CD8-positive, alpha-beta memory T cell (primary cell): ENCODE data around the gene ARHGAP26. TPM values are rescaled to one million over a fixed set of nuclear protein-coding genes. Genes with fewer than 3 reads are reported as not detected.

ENCODE experiments used
- CTCF ChIA-PET: fragments of 350-600 bp; sonication (Branson Sonifier 250); formaldehyde crosslinking; loops from one replicate; lab custom pipeline; 2021; ENCODE audit warnings: antibody characterized with exemption; lab: Charles Lee
- POLR2A ChIA-PET: fragments of 350-600 bp; sonication (Branson Sonifier 250); formaldehyde crosslinking; loops from one replicate; lab custom pipeline; 2021; ENCODE audit warnings: antibody characterized with exemption; lab: Charles Lee
- DNase-seq, 5 donors: peaks; one replicate each; pipeline versions ENCODE4 v3.0.0 to v3.0.0-alpha.2; 2020 to 2022; ENCODE audit warnings: mixed read lengths in 1 of 5
- H3K27ac ChIP-seq: one replicate; pipeline ENCODE4 v1.7.0; 2013; ENCODE audit warnings: low read depth, mild to moderate bottlenecking, low read length, moderate library complexity
- H3K27me3 ChIP-seq: 2 replicates; pipeline ENCODE4 v1.7.0; 2013; ENCODE audit warnings: low read length, mild to moderate bottlenecking; ENCODE audit not compliant: insufficient read depth, poor library complexity, severe bottlenecking
- H3K36me3 ChIP-seq: 2 replicates; pipeline ENCODE4 v1.7.0; 2013; ENCODE audit warnings: mild to moderate bottlenecking, low read length, moderate library complexity; ENCODE audit not compliant: insufficient read depth
- H3K4me1 ChIP-seq: 2 replicates; pipeline ENCODE4 v1.7.0; 2013; ENCODE audit warnings: mild to moderate bottlenecking, low read length, moderate library complexity; ENCODE audit not compliant: insufficient read depth
- H3K4me3 ChIP-seq: 2 replicates; pipeline ENCODE4 v1.7.0; 2013; ENCODE audit warnings: mild to moderate bottlenecking, low read length
- H3K9me3 ChIP-seq: 2 replicates; pipeline ENCODE4 v1.7.0; 2013; ENCODE audit warnings: mild to moderate bottlenecking, low read length
- H3K27ac Mint-ChIP-seq, 8 donors: one replicate each; pipeline ENCODE4 v1.8.0; 2020 to 2021; ENCODE audit warnings: mixed read lengths in 8 of 8, mild to moderate bottlenecking in 6 of 8, inconsistent platforms in 3 of 8, moderate library complexity in 3 of 8
- H3K27me3 Mint-ChIP-seq, 2 donors: one replicate each; pipeline ENCODE4 v1.8.0; 2020 to 2021; ENCODE audit warnings: mixed read lengths in 2 of 2, mild to moderate bottlenecking in 1 of 2, moderate library complexity in 1 of 2
- H3K36me3 Mint-ChIP-seq, 3 donors: one replicate each; pipeline ENCODE4 v1.8.0; 2020 to 2021; ENCODE audit warnings: mixed read lengths in 3 of 3, inconsistent platforms in 1 of 3, mild to moderate bottlenecking in 1 of 3
- H3K4me1 Mint-ChIP-seq, 3 donors: one replicate each; pipeline ENCODE4 v1.8.0; 2020 to 2021; ENCODE audit warnings: mixed read lengths in 3 of 3, inconsistent platforms in 1 of 3, mild to moderate bottlenecking in 1 of 3
- H3K4me3 Mint-ChIP-seq, 7 donors: one replicate each; pipeline ENCODE4 v1.8.0; 2020 to 2021; ENCODE audit warnings: mixed read lengths in 7 of 7, mild to moderate bottlenecking in 6 of 7, moderate library complexity in 4 of 7, inconsistent platforms in 2 of 7
- H3K9me3 Mint-ChIP-seq, 5 donors: one replicate each; pipeline ENCODE4 v1.8.0; 2020 to 2022; ENCODE audit warnings: mixed read lengths in 5 of 5, mild to moderate bottlenecking in 3 of 5, moderate library complexity in 2 of 5, inconsistent platforms in 1 of 5
- polyA plus RNA-seq: library from polyadenylated mRNA; unstranded; fragments of 300-500 nt; fragmentation: Illumina TruSeq; gene quantifications from one replicate; pipeline ENCODE4 v1.2.3, GENCODE V29; 2021
- total RNA-seq, 2 experiments: library from RNA; stranded (reverse); gene quantifications; one replicate each; pipeline ENCODE4 v1.2.3, GENCODE V29; 2021

The ARHGAP26 gene
- total and polyA plus RNA-seq, 3 experiments from 2014 or later: 16.7 to 37.1 (median 19.7) TPM

DNA sequence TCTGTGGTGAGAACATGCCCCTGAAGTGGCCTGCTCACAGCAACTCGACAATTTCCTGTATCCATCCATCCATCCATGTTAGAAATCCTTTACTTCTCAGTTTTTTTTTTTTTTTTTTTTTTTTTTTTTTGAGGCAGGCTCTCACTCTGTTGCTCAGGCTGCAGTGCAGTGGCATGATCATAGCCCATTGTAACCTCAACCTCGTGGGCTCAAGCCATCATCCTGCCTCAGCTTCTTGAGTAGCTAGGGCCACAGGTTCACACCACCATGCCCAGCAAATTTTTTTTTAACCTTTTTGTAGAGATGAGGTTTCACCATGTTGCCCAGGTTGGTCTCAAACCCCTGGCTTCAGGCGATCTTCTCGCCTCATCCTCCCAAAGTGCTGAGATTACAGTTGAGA is 259.1 kb downstream of the ARHGAP26 start:
- Mint-ChIP-seq H3K27me3 (no peaks in the 10 kb centered on the region), H3K9me3 (no peaks in the 10 kb centered on the region), H3K36me3 (peaks cover 5 to 24% (median 11%) of the 10 kb centered on the region in 3 donors), H3K4me1 (peaks cover 43 to 63% (median 60%) of the 10 kb centered on the region in 3 donors), H3K27ac (peak overlapping the region in 6 of 8 donors; percentile 7 to 79 (median 48)), H3K4me3 (peak overlapping the region in 1 of 7 donors; percentile 48)
- ChIA-PET CTCF (interaction anchor here (0.8 to 4.0 kb wide), 5 partner anchors 12 to 797 kb away, joined by 3 to 11 read pairs (median 3); no protein-coding TSS in a partner anchor), POLR2A (no interaction called here)
- Histone ChIP-seq H3K27ac (no peak overlapping the region), H3K36me3 (no peaks in the 10 kb centered on the region), H3K27me3 (no peaks in the 10 kb centered on the region), H3K4me1 (peaks cover 24% of the 10 kb centered on the region), H3K4me3 (no peak overlapping the region), H3K9me3 (no peaks in the 10 kb centered on the region)
- no peak for DNase-seq

DNA sequence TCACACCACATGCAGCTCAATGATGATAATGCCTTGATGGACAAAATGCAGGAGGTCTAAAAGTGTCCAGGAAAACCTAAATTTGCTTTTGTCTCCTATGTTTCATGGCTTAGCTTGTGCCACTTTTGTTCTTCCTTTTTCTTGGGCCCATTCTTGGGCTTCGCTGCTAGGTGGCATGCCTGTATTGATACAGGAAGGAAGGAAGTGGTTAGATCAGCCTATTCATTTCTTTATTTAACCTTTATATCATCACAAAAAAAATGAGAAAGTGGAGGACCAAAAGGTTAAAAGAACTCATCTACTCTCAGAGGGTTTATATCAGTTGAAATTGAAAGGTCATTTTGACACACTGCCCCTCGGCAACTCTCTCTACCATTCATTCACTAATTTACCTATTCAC is 260.2 kb downstream of the ARHGAP26 start:
- Histone ChIP-seq H3K9me3 (no peaks in the 10 kb centered on the region), H3K27me3 (no peaks in the 10 kb centered on the region), H3K4me3 (no peak overlapping the region), H3K27ac (no peak overlapping the region), H3K36me3 (no peaks in the 10 kb centered on the region), H3K4me1 (peaks cover 23% of the 10 kb centered on the region)
- Mint-ChIP-seq H3K4me3 (peak overlapping the region in 6 of 7 donors; percentile 26 to 79 (median 63)), H3K36me3 (peaks cover 5 to 27% (median 15%) of the 10 kb centered on the region in 3 donors), H3K4me1 (peaks cover 39 to 54% (median 52%) of the 10 kb centered on the region in 3 donors), H3K27me3 (no peaks in the 10 kb centered on the region), H3K27ac (peak overlapping the region in 7 of 8 donors; percentile 48 to 87 (median 75)), H3K9me3 (no peaks in the 10 kb centered on the region)
- peak in 3 of 5 donors; percentile 5 to 59 (median 20) for DNase-seq
- POLR2A ChIA-PET: interaction anchor here (0.7 kb wide), 1 partner anchor 1163 kb away, joined by 3 read pairs; no protein-coding TSS in a partner anchor
- CTCF ChIA-PET: interaction anchor here (0.7 to 4.0 kb wide), 8 partner anchors 11 to 796 kb away, joined by 3 to 11 read pairs (median 3); no protein-coding TSS in a partner anchor

DNA sequence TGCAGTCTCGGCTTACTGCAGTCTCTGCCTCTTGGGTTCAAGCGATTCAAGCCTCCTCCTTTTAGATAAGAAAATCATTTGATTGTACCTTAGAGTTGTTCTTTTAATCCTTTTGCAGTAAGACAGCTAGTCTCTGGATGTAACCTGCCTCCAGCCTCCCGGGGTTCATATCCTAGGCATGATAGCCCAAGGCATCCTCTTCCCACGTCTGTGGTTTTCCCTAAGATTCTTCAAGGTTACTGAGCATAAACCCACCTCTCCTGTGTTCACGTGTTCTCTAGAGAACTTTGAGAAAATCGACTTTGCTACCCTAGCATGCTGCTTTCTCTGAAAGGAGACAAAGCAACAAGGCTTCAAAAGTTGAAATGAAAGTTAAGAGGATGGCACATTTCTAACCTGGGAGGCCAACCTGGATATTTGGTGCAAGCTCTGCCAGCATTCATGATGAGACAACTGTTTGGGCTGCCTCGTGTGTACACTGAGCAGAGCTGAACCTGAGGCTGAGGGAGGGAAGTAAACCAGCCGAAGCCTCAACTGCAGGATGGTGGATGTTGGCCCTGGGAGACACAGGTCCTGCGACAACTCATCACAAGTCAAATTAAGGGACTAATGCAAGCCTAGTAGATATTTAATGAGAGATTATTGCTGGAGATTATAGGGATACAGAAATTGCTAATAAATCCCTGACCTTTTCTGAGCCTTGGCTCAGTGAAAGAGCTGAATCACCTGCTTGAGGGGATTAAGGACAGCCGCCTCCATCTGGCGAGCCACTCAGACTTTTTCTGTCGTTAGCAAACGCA is 261.8 kb downstream of the ARHGAP26 start:
- H3K4me3 Mint-ChIP-seq: peak overlapping the region in 1 of 7 donors; percentile 34
- CTCF ChIA-PET: interaction anchor here (1.0 to 4.0 kb wide), 2 partner anchors 29 to 793 kb away, joined by 3 to 11 read pairs; no protein-coding TSS in a partner anchor
- H3K27ac Mint-ChIP-seq: peak overlapping the region in 2 of 8 donors; percentile 7 to 71
- Histone ChIP-seq H3K27me3 (no peaks in the 10 kb centered on the region), H3K27ac (no peak overlapping the region), H3K4me1 (peaks cover 23% of the 10 kb centered on the region), H3K9me3 (no peaks in the 10 kb centered on the region), H3K4me3 (no peak overlapping the region), H3K36me3 (no peaks in the 10 kb centered on the region)
- peaks cover 5 to 28% (median 16%) of the 10 kb centered on the region in 3 donors for H3K36me3 Mint-ChIP-seq
- peaks cover 42 to 52% (median 49%) of the 10 kb centered on the region in 3 donors for H3K4me1 Mint-ChIP-seq
- POLR2A ChIA-PET: interaction anchor here (0.5 to 0.6 kb wide), 2 partner anchors 15 to 44 kb away, joined by 3 read pairs; no protein-coding TSS in a partner anchor
- no peaks in the 10 kb centered on the region for H3K9me3 Mint-ChIP-seq
- no peak for DNase-seq
- H3K27me3 Mint-ChIP-seq: no peaks in the 10 kb centered on the region

DNA sequence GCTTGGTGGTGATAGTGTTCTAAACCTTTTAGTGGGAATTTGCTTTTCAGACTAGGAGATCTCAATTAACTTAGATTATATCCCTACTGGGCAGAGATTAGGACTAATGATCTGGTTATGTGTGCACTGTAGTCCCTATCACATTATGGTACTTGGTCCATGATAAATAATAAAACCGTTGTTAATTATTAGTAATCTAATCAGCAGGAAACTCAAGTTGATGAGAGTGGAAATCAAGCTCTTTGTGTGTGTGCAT is 262.3 kb downstream of the ARHGAP26 start:
- Mint-ChIP-seq H3K27ac (peak overlapping the region in 1 of 8 donors; percentile 26), H3K4me3 (no peak overlapping the region), H3K27me3 (no peaks in the 10 kb centered on the region), H3K4me1 (peaks cover 44 to 52% (median 49%) of the 10 kb centered on the region in 3 donors), H3K9me3 (no peaks in the 10 kb centered on the region), H3K36me3 (peaks cover 5 to 33% (median 18%) of the 10 kb centered on the region in 3 donors)
- no peak for DNase-seq
- Histone ChIP-seq H3K27me3 (no peaks in the 10 kb centered on the region), H3K36me3 (no peaks in the 10 kb centered on the region), H3K4me3 (no peak overlapping the region), H3K9me3 (no peaks in the 10 kb centered on the region), H3K27ac (no peak overlapping the region), H3K4me1 (peaks cover 23% of the 10 kb centered on the region)
- POLR2A ChIA-PET: no interaction called here
- CTCF ChIA-PET: interaction anchor here (4.0 kb wide), 1 partner anchor 29 kb away, joined by 11 read pairs; no protein-coding TSS in a partner anchor

DNA sequence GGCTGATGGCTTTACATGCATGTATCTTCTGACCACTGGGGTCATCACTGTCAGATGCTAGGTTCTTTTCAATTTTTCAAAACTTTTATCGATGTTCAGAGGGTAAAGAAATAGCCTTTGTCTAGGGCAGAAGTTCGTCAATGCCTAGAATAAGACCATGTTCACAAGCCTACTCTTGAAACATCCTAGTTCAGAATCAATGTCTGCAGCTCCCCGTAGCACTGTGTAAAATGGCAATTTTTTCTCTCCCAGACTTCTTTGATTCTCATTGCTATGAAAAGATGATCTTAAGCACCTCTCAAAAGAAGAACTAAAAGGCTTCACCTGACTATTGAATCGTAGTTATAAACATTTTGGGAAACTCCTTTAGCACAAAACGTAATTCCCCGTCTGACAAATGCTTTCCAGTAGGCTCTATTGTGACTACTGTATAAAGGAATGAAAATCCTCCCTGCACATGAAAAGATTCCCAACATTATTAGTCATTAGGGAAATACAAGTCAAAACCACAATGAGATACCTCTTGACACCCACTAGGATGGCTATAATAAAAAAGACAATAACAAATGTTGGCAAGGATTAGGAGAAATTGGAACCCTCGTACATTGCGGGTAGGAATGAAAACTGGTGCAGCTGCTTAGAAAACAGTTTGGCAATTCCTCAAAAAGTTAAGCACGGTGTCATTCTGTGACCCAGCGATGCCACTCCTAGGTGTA is 263.5 kb downstream of the ARHGAP26 start:
- Mint-ChIP-seq H3K4me1 (peaks cover 43 to 50% (median 48%) of the 10 kb centered on the region in 3 donors), H3K4me3 (no peak overlapping the region), H3K27ac (peak overlapping the region in 2 of 8 donors; percentile 40 to 86), H3K9me3 (no peaks in the 10 kb centered on the region), H3K36me3 (peaks cover 5 to 38% (median 17%) of the 10 kb centered on the region in 3 donors), H3K27me3 (no peaks in the 10 kb centered on the region)
- Histone ChIP-seq H3K9me3 (no peaks in the 10 kb centered on the region), H3K4me1 (peaks cover 23% of the 10 kb centered on the region), H3K4me3 (no peak overlapping the region), H3K27ac (no peak overlapping the region), H3K27me3 (no peaks in the 10 kb centered on the region), H3K36me3 (no peaks in the 10 kb centered on the region)
- POLR2A ChIA-PET: no interaction called here
- CTCF ChIA-PET: interaction anchor here (1.4 kb wide), 1 partner anchor 370 kb away, joined by 4 read pairs; the partner anchor contains the start of gene NR3C1
- DNase-seq: no peak

DNA sequence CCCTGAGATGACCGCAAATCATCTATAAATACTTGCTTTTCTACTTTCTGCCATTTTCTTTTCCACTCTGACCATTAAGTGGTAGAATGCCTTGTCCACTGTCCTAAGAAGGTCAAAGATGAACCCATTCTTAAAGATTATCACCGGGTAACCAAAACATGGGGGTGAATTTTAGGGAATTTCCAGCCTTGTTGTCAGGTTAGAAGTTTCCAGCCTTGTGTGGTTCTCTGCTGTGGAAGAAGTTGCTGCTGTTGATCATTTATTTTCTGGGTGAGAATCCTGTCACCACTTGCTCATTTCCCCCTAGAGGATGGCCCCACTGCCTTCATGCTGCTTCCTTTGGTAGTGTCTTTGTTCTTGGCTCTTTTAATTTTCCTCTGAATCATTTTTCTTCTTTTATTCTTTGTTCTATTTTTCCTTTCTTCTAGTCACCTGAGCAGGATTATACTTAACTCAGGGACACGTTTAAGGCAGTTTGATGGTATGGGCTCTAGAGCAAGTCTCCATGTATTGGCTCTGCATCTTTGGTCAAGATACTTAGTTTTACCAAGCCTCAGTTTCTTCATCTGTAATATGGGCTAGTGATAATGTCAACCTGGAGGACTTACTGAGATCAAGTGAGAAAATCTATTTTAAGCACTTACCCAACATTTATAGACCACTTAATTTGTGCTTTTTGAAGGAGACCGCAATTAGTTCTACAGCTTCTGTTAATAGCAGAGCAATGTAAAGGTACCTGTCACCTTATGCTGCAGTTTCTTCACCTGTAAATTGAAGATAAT is 266.2 kb downstream of the ARHGAP26 start:
- POLR2A ChIA-PET: no interaction called here
- Histone ChIP-seq H3K9me3 (no peaks in the 10 kb centered on the region), H3K4me1 (peaks cover 1% of the 10 kb centered on the region), H3K27ac (no peak overlapping the region), H3K4me3 (no peak overlapping the region), H3K36me3 (no peaks in the 10 kb centered on the region), H3K27me3 (no peaks in the 10 kb centered on the region)
- Mint-ChIP-seq H3K36me3 (peaks cover 13 to 55% (median 29%) of the 10 kb centered on the region in 3 donors), H3K9me3 (no peaks in the 10 kb centered on the region), H3K27me3 (peaks cover 0 to 1% of the 10 kb centered on the region in 2 donors), H3K4me1 (peaks cover 20 to 29% (median 25%) of the 10 kb centered on the region in 3 donors), H3K27ac (peak overlapping the region in 3 of 8 donors; percentile 1 to 56 (median 3)), H3K4me3 (no peak overlapping the region)
- no peak for DNase-seq
- CTCF ChIA-PET: no interaction called here

DNA sequence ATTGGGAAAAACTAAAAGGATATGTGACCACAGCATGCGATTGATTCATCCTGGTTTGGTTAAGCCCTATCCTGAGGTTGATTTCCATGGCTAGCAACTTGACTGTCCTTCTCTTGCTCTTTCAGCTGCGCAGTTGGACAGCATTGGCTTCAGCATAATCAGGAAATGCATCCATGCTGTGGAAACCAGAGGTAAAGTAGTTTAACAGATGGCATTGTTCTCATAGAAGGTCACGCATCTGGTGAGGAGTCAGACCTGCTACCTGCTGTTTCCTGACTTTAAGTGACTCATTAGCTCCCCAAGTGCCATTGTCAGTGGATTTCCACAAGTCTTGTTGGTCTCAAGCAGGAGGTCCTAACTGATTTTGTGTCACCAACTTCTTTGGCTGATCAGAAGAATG is 266.9 kb downstream of the ARHGAP26 start:
- ChIA-PET CTCF (no interaction called here), POLR2A (no interaction called here)
- Histone ChIP-seq H3K4me1 (no peaks in the 10 kb centered on the region), H3K4me3 (no peak overlapping the region), H3K27ac (no peak overlapping the region), H3K27me3 (no peaks in the 10 kb centered on the region), H3K9me3 (no peaks in the 10 kb centered on the region), H3K36me3 (no peaks in the 10 kb centered on the region)
- Mint-ChIP-seq H3K36me3 (peaks cover 15 to 62% (median 31%) of the 10 kb centered on the region in 3 donors), H3K27ac (peak overlapping the region in 1 of 8 donors; percentile 89), H3K4me1 (peaks cover 16 to 24% (median 20%) of the 10 kb centered on the region in 3 donors), H3K27me3 (peaks cover 0 to 1% of the 10 kb centered on the region in 2 donors), H3K4me3 (no peak overlapping the region), H3K9me3 (no peaks in the 10 kb centered on the region)
- DNase-seq: no peak
